ENCODE measurements around the gene KLF16.
"Not testable (repeated sequence)": the region's sequence is repeated elsewhere in the genome, so short reads cannot be mapped to it uniquely, and the experiment has no call there.

KLF16 gene

DNA sequence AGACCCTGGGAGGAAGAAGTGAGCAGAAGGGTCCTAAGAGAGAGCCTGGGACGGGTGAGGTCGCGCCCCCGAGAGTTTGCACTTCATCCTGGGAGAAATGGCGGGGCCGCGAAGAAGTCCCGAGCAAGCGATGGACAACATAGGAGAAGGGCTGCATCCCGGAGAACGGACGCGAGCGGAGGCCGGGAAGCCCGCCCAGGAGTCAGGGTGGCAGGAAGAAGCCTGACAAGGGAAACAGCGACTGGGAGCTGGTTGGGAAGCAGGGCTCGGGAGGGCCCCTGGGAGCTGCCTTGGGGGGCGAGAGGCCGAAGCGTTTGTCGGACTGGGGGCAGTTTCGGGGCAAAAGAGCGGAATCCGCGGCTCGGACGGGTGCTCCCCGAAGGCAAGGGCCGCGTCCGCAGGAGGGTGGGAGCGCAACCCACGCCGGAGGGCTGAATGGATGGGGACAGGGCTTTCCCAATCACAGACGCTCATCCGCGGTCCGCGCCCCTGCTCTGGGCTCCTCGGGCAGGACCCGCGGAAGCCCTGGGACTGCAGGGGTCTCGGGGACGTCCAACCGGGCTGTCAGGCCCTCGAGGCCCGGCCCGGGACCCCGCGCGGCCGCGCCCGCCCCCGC, 21.4 kb upstream of the KLF16 start:
- peak overlapping the region; percentile 88 for H3K4me3 ChIP-seq (replicated peaks; ENCODE audit: low read depth, low read length)
- TF ChIP-seq, protein P1, sequence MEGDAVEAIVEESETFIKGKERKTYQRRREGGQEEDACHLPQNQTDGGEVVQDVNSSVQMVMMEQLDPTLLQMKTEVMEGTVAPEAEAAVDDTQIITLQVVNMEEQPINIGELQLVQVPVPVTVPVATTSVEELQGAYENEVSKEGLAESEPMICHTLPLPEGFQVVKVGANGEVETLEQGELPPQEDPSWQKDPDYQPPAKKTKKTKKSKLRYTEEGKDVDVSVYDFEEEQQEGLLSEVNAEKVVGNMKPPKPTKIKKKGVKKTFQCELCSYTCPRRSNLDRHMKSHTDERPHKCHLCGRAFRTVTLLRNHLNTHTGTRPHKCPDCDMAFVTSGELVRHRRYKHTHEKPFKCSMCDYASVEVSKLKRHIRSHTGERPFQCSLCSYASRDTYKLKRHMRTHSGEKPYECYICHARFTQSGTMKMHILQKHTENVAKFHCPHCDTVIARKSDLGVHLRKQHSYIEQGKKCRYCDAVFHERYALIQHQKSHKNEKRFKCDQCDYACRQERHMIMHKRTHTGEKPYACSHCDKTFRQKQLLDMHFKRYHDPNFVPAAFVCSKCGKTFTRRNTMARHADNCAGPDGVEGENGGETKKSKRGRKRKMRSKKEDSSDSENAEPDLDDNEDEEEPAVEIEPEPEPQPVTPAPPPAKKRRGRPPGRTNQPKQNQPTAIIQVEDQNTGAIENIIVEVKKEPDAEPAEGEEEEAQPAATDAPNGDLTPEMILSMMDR (IDR thresholded peaks at IDR 0.05; ENCODE audit: low read depth, low read length, missing control alignments), result no peak
- no peak for DNase-seq (ENCODE audit: extremely low read depth, low read depth)

DNA sequence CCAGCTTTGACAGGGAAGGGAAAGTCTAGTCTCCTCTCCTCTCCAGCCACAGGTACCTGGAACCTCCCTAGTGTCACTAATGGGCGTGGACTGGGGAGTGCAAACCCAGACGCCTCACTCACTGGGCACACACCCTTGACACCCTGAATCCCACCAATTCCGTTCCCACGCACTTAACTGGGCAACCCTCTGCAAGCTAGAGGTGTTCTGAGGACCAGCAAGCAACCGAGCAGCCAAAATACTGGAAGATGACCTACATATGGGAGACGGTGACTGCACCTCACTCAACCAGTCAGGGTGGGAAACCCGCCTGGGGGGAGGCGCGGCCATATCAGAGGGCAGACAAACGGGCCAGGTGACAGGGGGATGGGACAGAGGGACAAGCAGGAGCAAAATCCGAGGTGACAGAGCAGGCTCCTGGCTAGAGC, 20.9 kb upstream of the KLF16 start:
- TF ChIP-seq, protein P1 (IDR thresholded peaks at IDR 0.05; ENCODE audit: low read depth, low read length, missing control alignments), result no peak
- peak overlapping the region; percentile 88 for H3K4me3 ChIP-seq (replicated peaks; ENCODE audit: low read depth, low read length)
- DNase-seq (ENCODE audit: extremely low read depth, low read depth), result no peak

DNA sequence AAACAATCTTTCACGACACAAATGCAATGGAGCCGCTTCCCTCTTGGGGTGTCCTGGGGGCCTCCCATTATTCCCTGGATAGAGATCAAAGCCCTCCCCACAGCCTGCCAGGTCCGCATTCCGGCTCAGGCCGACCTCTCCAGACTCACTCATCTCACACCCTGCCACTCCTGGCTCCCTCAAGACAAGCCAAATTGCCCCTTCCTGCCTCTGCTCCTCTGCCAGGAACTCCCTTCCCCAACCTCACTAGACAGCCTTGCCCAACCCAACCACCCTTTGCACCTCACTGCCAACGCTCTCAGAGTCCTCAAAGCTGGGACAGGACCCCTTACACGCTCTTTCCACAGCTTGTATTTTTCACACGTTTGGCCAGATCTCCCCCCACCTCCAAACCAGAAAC, 20.4 kb upstream of the KLF16 start:
- H3K4me3 ChIP-seq (replicated peaks; ENCODE audit: low read depth, low read length), result peak overlapping the region; percentile 88
- DNase-seq (ENCODE audit: extremely low read depth, low read depth), result no peak
- TF ChIP-seq, protein P1 (IDR thresholded peaks at IDR 0.05; ENCODE audit: low read depth, low read length, missing control alignments), result no peak

DNA sequence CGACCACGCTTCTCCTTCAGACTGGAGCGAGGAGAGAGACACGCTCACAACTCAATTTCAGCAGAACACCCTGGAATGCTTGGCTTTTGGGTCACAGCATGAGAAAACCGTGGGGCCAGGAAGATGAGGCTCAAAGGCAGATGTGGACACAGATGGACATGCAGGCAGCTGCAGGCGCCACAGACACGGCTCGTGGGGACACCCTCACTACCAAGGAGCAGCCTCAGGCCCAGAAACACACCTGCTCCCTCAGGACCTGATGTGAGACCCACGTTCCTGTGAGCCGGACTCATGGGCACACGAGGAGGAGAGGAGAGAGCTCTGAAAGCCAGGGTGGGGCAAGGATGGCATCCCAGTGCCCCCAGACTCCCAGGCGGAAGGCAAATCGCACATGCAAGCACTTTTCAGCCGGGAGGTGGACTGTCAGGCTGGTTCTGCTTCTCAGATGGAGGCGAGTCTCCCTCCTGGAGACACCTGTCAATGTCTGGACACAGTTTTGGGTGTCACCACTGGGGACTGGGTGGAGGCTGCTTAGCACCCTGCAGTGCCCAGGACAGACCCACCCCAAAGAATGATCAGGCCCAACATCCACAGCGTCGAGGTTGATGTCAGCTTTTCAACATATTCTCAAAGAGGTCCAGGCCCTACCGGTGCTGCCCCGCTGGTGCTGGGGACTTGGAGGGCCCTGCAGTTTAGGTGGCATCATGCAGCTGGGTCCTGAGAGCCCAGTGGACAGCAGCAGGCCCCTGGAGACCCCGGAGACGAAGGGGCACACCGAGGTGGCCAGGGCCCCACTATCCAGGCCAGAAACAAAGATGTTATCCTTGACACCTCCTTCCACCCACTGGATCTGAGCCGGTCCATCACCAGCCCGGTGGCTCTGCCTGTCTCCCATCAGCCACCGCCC, 19.7 kb upstream of the KLF16 start:
- H3K4me3 ChIP-seq (replicated peaks; ENCODE audit: low read depth, low read length), result peak overlapping the region; percentile 88
- TF ChIP-seq, protein P1 (IDR thresholded peaks at IDR 0.05; ENCODE audit: low read depth, low read length, missing control alignments), result no peak
- no peak for DNase-seq (ENCODE audit: extremely low read depth, low read depth)

DNA sequence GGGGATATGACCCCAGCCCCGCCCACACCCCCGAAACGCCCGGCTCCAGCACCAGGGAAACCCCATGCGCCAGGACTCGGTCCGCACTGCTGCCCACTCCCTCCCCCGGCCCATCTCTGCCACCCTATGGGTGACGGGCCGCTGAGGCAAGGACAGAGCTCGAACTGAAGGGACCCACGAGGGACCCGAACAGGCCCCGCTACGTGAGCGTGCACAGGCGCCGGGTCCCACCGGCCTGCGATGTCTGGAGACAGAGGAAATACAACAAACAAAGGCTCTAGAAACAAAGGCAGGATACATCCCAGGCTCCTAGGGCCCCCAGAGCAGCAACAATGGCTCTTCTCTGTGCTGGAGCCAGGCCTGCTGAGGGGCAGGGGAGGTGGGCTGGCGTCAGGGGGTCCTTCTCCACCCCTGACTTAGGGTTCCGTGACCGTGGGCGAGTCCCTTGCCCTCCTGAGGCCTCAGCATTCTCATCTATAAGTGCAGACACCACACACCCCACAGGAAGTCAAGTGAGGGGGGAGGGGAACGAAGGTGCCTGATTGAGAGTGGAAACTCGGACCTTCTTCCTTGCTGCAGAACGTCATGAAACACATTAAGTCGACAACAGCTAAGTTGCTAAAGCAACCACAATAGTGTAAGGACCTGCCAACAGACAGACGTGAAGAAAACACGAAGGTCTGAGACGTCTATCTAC, 18.9 kb upstream of the KLF16 start:
- H3K4me3 ChIP-seq (replicated peaks; ENCODE audit: low read depth, low read length), result no peak overlapping the region
- TF ChIP-seq, protein P1 (IDR thresholded peaks at IDR 0.05; ENCODE audit: low read depth, low read length, missing control alignments), result no peak
- DNase-seq (ENCODE audit: extremely low read depth, low read depth), result no peak

DNA sequence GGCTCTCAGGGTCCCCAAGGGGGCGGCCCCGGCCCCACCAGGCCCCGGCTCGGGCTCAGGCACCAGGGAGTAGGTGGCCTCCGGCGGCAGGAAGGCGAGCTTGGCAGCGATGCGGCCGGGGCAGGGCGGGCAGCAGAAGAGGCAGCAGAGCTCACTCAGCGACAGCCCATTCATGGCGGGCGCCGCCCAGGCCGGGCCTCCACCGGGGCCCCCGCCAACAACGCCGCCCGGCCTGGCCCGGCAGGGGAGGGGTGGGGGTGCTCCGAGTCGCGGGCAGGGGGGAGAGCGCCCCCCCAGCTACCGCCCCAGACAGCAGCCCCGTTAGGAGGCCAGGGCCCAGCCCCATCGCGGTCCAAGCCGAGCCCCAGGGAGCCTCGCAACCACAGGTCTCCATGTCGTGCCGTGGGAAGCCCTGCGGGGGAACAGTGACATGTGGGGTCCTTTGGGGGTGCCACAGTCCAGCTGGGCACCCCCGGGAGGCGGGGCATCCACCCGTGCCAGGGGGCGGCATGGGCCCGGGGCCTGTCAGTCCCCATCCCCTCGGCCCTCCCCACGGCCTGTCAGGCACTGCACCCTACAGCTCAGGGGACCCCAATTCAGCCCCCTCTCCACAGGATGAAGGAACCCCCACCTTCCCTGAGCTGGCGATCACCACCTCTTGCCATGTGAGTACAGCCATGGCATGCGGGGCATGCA, 18.2 kb upstream of the KLF16 start:
- not testable (repeated sequence) for DNase-seq (ENCODE audit: extremely low read depth, low read depth); H3K4me3 ChIP-seq (replicated peaks; ENCODE audit: low read depth, low read length)
